Peyer's patch (tissue), 4 donors: ENCODE data around the gene BICDL2. TPM values are rescaled to one million over a fixed set of nuclear protein-coding genes. Genes with fewer than 3 reads are reported as not detected.
"Not testable (repeated sequence)": the region's sequence is repeated elsewhere in the genome, so short reads cannot be mapped to it uniquely, and the experiment has no call there.

ENCODE experiments used
- DNase-seq, 3 donors: peaks; one replicate each; pipeline ENCODE4 v3.0.0-alpha.2; 2017 to 2019
- H3K27ac ChIP-seq, 4 donors: fragments of 200-600 bp; sonication (generic); one replicate each; pipeline ENCODE4 v1.5.1; 2016 to 2019
- H3K27me3 ChIP-seq, 2 donors: fragments of 200-600 bp; sonication (generic); one replicate each; pipeline ENCODE4 v1.5.1; 2019
- H3K36me3 ChIP-seq, 3 donors: fragments of 200-600 bp; sonication (generic); one replicate each; pipeline ENCODE4 v1.5.1; 2016 to 2019
- H3K4me1 ChIP-seq, 4 donors: fragments of 200-600 bp; sonication (generic); one replicate each; pipeline ENCODE4 v1.5.1; 2016 to 2019
- H3K4me3 ChIP-seq, 4 donors: fragments of 200-600 bp; sonication (generic); 1 replicate in 3 of 4; 2 replicates in 1 of 4; pipeline ENCODE4 v1.5.1; 2016 to 2019; ENCODE audit warnings: mild to moderate bottlenecking in 1 of 4
- H3K9me3 ChIP-seq, 4 donors: fragments of 200-600 bp; sonication (generic); one replicate each; pipeline ENCODE4 v1.5.1; 2016 to 2019; ENCODE audit warnings: mild to moderate bottlenecking in 1 of 4
- POLR2A ChIP-seq, 2 donors: fragments of 450-650 bp; IDR thresholded peaks; one replicate each; pipeline ENCODE4 v1.5.1; 2017; ENCODE audit warnings: antibody characterized with exemption in 2 of 2, mild to moderate bottlenecking in 2 of 2, moderate library complexity in 2 of 2
- total RNA-seq, 4 donors: library from RNA; depleted of rRNA; stranded (reverse); fragments of >200 nt; gene quantifications; one replicate each; pipeline ENCODE4 v1.1.0, GENCODE V29; 2016
- TF ChIP-seq, protein P1 (sequence below), 6 experiments: fragments of 450-650 bp in 4 of 6; fragments of 200-600 bp in 2 of 6; sonication (generic) in 1 of 6; IDR thresholded peaks; one replicate each; pipeline ENCODE4 v1.5.1; 2017 to 2019; ENCODE audit warnings: antibody characterized with exemption in 6 of 6, mild to moderate bottlenecking in 3 of 6, moderate library complexity in 1 of 6

The BICDL2 gene
- total RNA-seq, 4 donors from 2014 or later = 44.6 to 126 (median 93.8) TPM

- H3K9me3 ChIP-seq, H3K4me3 ChIP-seq, H3K27me3 ChIP-seq: not testable (repeated sequence)
- H3K4me1 ChIP-seq = peaks cover 0 to 37% (median 20%) of the 10 kb centered on the region in 4 donors
- peak overlapping the region in 2 of 4 donors; percentile 39 to 81 for H3K27ac ChIP-seq
- peaks cover 0 to 17% (median 0%) of the 10 kb centered on the region in 3 donors for H3K36me3 ChIP-seq
- TF ChIP-seq, protein P1, sequence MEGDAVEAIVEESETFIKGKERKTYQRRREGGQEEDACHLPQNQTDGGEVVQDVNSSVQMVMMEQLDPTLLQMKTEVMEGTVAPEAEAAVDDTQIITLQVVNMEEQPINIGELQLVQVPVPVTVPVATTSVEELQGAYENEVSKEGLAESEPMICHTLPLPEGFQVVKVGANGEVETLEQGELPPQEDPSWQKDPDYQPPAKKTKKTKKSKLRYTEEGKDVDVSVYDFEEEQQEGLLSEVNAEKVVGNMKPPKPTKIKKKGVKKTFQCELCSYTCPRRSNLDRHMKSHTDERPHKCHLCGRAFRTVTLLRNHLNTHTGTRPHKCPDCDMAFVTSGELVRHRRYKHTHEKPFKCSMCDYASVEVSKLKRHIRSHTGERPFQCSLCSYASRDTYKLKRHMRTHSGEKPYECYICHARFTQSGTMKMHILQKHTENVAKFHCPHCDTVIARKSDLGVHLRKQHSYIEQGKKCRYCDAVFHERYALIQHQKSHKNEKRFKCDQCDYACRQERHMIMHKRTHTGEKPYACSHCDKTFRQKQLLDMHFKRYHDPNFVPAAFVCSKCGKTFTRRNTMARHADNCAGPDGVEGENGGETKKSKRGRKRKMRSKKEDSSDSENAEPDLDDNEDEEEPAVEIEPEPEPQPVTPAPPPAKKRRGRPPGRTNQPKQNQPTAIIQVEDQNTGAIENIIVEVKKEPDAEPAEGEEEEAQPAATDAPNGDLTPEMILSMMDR (IDR thresholded peaks at IDR 0.05) = peak in 3 of 6 experiments; percentile 14 to 17 (median 15)
- peak in 2 of 3 donors; percentile 62 to 77 for DNase-seq
These were observed 36.0 kb upstream of the BICDL2 start for GRCh38 chr16:3072576-3073263.

DNA sequence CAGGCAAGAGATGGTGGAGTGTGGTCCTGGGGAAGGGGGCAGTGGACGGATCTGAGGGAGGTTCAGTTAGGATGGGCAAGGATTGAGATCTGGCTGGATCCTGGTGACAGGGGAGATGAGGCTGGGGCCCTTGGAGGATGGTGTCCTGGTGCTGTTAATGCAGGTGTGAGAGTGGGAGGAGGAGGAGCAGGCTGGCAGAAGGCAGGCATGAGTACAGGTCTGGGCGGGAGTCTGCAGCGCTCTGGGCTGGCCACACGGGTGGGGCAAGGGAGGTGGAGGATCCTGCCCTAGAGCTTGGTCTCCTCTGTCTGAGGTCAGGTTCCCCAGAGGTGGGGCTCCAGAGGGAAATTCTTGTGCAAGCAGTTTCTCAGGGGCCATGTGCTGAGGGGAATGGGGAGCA is 35.4 kb upstream of the BICDL2 start:
- DNase-seq = peak in 1 of 3 donors; percentile 49
- Histone ChIP-seq H3K36me3 (peaks cover 0 to 18% (median 0%) of the 10 kb centered on the region in 3 donors), H3K27ac (peak overlapping the region in 2 of 4 donors; percentile 39 to 81), H3K4me1 (peaks cover 0 to 31% (median 20%) of the 10 kb centered on the region in 4 donors)
- H3K27me3 ChIP-seq, H3K4me3 ChIP-seq, H3K9me3 ChIP-seq: not testable (repeated sequence)

- H3K9me3 ChIP-seq = no peaks in the 10 kb centered on the region
- H3K4me3 ChIP-seq = no peak overlapping the region
- DNase-seq = peak in 1 of 3 donors; percentile 45
- H3K4me1 ChIP-seq = peaks cover 0 to 28% (median 19%) of the 10 kb centered on the region in 4 donors
- peak overlapping the region in 1 of 4 donors; percentile 81 for H3K27ac ChIP-seq
- TF ChIP-seq, protein P1 (IDR thresholded peaks at IDR 0.05) = no peak
- TF ChIP-seq POLR2A (IDR thresholded peaks at IDR 0.05) = no peak
- H3K27me3 ChIP-seq = no peaks in the 10 kb centered on the region
- peaks cover 0 to 18% (median 0%) of the 10 kb centered on the region in 3 donors for H3K36me3 ChIP-seq
These were observed 34.9 kb upstream of the BICDL2 start for GRCh38 chr16:3071655-3072054.

DNA sequence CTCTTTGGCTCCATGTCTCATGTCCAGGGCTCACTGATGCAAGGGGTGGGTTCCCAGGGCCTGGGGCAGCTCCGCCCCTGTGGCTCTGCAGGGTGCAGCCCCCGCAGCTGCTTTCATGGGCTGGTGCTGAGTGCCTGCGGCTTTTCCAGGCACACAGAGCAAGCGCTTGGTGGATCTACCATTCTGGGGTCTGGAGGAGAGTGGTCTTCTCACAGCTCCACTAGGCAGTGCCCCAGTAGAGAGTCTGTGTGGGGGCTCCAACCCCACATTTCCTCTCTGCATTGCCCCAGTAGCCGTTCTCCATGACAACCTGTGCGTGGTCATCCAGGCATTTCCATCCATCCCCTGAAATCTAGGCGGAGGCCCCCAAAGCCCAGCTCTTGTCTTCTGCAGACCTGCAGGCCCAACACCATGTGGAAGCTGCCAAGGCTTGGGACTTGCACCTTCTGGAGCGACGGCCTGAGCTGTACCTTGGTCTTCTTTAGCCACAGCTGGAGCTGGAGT is 33.9 kb upstream of the BICDL2 start:
- Histone ChIP-seq H3K4me3 (no peak overlapping the region), H3K36me3 (peaks cover 0 to 18% (median 0%) of the 10 kb centered on the region in 3 donors), H3K27me3 (no peaks in the 10 kb centered on the region), H3K4me1 (peaks cover 0 to 20% (median 14%) of the 10 kb centered on the region in 4 donors), H3K9me3 (no peaks in the 10 kb centered on the region), H3K27ac (peak overlapping the region in 1 of 4 donors; percentile 11)
- peak in 1 of 3 donors; percentile 46 for DNase-seq
- TF ChIP-seq POLR2A (IDR thresholded peaks at IDR 0.05) = no peak
- TF ChIP-seq, protein P1 (IDR thresholded peaks at IDR 0.05) = no peak

DNA sequence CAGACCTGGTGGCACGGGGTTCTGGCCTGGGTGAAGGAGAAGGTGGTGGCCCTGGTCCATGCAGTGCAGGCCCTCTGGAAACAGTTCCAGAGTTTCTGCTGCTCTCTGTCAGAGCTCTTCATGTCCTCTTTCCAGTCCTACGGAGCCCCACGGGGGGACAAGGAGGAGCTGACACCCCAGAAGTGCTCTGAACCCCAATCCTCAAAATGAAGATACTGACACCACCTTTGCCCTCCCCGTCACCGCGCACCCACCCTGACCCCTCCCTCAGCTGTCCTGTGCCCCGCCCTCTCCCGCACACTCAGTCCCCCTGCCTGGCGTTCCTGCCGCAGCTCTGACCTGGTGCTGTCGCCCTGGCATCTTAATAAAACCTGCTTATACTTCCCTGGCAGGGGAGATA is 32.4 kb upstream of the BICDL2 start:
- not testable (repeated sequence) for H3K27ac ChIP-seq, H3K4me3 ChIP-seq, DNase-seq, H3K9me3 ChIP-seq, H3K27me3 ChIP-seq
- H3K36me3 ChIP-seq = peaks cover 0 to 18% (median 0%) of the 10 kb centered on the region in 3 donors
- H3K4me1 ChIP-seq = peaks cover 5 to 20% (median 8%) of the 10 kb centered on the region in 4 donors

- H3K36me3 ChIP-seq = peaks cover 0 to 18% (median 0%) of the 10 kb centered on the region in 3 donors
- H3K27ac ChIP-seq = peak overlapping the region in 1 of 4 donors; percentile 92
- peaks cover 2 to 27% (median 6%) of the 10 kb centered on the region in 4 donors for H3K4me1 ChIP-seq
- H3K9me3 ChIP-seq = no peaks in the 10 kb centered on the region
- TF ChIP-seq, protein P1 (IDR thresholded peaks at IDR 0.05) = no peak
- no peak for TF ChIP-seq POLR2A (IDR thresholded peaks at IDR 0.05)
- peak overlapping the region in 1 of 4 donors; percentile 66 for H3K4me3 ChIP-seq
- no peak for DNase-seq
- no peaks in the 10 kb centered on the region for H3K27me3 ChIP-seq
These were observed 31.7 kb upstream of the BICDL2 start for GRCh38 chr16:3068487-3068886.
